ENCODE results near the gene TRABD2B.

Gene TRABD2B

DNA sequence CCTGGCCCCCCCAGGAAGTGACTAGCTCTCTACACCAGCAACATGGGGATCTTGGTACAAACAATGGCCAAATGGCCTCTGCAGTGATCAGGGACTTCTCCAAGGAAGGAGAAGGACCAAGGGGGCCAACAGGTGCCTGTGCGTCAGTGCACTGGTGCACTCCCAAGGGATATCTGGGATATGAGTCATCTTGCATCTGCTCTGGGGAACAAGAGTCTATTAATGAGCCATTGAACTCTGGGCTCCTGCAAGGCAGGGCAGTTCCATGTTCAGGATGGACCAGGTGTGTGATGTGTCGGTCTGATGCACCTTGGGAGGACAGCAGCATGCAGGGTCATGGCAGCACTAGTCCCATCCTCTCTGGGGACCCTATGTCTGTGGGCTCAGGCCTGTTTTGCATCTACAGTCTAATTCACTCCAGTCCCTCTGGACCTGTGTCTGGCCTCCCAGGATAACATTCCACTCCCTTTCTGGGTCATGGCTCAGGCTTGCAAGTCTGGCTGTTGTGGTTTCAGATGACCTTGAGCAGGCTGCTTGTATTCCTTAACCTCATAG, 125.3 kb downstream of the TRABD2B start:
- no peak for DNase-seq

DNA sequence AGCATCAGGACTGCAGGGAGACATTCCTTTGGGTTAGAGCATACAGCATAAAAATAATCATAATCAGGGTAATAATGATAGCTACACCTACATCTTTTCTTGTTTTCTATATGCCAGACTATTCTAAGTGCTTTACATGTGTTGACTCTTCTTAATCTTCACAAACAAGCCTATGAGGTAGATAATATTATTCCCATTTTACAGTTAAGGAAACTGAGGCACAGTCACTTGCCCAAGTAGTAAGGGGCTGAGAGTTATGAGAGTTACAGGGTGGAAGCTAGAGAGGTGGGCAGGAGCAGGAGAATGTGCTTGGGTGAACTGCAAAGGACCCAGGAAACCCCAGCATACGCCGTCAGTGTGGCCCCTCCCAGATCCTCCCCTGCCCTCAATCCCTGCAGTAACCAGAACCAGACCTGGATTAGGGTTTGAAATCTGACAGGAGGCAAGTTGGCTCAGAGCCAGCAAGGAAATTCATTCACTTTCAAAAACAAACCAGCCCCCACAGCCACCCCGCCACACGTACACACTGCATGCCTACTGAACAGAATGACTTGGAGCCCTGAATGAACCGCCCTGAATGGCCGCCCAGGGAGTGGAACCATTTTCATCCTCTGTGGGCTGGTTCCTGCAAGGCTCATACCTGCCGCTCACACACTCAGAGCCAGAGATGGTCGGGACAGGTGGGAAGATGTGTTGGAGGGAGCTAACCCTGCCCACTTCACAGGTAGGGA, 126.1 kb downstream of the TRABD2B start:
- DNase-seq = no peak

DNA sequence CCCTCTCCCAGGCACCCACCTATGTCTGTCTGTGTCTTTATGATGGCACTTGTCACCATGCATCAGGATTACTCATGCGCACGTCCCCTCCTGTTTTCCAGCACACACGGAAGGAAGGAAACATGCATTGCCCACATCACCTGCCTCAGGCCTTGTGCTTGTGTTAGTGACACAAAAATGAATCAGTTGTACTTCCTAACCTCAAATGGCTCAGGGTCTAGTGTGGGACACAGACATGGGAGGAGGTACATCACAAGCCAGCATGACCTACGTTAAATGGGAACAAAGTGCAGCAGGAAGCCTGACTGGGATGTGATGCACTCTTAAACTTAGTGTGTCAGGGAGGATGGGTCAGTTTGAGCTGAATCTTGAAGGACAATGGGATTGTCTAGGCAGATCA, 126.7 kb downstream of the TRABD2B start:
- no peak for DNase-seq

DNA sequence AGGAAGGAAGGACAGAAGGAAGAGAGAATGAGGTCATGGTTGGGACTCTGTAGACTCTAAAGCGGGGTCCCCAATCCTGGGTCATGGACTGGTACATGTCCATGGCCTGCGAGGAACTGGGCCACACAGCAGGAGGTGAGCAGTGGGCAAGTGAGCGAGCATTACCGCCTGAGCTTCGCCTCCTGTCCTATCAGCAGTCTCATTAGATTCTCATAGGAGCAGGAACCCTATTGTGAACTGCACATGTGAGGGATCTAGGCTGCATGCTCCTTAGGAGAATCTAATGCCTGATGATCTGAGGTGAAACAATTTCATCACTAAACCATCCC, 128.9 kb downstream of the TRABD2B start:
- no peak for DNase-seq

DNA sequence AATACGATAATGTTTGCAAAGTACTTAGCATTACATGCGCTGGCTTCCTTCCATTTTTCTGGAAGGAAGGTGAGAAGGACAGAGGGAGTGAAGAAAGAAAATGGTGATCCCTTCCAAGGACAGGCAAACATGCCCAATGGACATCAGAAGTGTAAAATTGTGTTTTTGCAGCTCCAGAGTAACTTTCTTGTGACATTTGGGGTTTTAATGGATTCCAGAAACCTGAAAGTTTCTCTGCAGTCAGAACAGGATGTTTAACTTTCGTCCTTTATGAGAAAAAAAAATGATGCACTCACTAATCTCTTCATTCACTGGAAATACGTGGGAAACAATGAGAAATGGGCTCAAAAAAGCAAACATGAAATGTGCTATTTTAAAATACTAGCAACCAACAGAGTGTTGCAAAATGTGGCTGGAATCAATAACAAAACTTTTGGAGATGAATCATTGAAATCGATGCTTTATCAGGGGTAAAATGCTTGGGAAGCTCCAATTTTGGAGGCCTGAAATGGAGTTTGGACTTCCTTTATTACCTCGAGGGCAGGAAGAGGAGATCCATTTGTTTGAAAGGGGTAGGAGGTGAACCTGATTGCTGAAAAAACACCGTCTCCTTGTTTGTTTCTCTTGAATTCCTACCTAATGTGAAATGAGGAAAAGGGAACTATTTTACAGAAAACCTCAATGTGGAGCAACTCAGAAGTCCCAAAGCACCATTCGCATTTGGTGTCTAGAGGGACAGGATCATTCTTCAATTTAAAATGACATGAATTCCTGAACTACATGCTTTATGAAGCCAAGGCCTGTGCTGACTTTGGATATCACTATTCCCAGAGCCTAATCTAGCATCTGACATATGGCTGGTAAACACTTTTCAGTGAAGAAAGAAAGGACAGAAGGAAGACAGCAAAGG, 129.5 kb downstream of the TRABD2B start:
- DNase-seq = no peak

DNA sequence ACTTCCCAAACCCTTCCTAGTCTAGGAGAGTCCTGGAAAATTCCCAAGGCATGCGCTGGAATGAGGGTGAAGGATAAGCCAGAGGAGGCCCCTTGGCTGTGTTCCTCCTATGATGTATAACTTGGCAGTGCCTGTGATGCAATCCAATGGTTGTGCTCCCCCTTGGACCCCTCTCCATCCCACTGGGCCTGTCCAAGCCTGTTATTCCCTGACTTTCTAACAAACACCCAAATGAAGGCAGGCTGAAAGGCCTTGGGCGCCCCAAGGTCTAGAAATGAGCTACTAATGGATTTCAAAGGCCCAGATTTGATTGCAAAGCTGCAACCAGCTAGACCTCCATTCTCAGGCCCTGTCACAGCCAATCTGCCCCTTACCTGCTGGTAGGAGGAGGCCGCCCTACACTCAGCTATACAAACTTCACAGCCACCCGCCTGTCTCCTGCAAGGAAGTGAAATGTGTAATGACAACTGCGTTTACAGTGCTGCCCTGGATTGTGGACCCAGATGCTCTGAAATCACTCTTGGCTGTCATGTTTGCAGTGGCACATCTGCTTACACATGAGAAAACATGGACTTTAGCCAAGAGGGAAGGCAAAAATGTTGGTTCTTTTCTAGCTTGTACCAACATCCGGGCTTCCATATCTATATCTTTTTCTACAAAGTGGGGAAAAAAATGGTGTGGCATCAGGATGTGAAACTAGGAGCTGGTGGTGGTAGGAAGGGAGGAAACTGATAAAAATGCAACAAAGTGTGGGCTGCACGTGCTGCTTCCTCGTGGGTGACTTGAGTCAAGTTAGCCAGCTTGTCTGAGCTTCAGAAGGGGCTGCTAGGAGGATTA, 130.4 kb downstream of the TRABD2B start:
- DNase-seq = no peak

DNA sequence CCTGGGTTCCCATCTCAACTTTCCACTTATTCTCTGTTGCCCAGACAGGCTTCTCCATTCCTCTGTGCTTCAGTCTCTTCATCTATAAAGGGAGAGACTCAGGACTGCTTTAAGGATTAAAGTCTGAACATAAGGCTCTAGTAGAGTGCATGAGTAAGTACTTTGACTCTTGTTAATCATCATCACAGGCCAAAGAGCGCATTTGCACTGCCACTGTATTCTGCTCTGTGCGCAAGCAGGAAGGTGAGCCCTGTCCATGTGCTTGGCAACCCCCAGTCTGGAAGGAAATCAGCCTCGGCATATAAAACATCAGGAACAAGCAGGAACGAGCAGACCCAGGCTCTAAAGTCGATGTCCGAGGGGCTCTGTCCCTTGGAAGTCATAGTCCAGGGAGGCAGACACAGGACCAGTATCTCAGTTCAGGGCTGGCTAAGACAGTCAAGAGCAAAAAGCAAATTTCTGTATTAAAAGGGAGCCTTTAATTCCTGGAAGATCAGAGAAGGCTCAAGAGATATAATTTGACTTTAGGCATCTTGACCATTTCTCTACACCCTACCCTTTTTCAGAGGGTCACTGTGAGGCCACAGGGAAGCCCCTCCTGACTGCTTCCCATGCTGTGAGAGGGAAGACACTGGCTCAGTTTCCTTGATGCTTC, 131.2 kb downstream of the TRABD2B start:
- no peak for DNase-seq

DNA sequence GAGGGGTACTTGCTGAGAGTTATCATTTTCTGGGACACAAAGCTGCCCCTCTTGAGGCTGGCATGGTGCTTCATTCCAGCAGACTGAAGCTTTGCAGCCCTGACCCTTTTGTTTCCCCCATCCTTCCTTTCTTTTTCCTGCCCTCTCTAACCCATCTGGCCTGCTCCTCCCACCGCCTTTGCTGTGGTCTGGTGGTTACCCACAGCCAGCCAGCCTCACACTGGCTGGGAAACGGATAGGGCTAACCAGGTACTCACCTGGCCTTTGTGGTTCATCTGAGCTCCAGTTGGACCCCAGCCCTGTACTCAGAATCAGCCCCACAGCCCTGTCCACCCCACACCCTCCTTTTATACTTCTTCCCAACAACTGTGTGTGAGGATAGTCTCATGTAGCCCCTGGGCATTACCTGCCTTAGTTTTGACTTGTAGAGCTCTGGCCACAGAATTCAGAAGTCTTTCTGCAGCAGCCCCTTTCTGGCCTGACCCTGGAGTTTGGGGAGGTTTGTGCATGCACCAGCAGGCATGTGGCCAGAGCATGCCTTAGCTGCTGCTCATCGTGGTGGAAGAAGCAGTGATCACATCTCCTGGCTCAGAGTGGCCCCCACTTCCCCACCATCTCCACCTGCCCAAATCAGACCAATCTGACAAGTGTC, 138.0 kb downstream of the TRABD2B start:
- no peak for DNase-seq

DNA sequence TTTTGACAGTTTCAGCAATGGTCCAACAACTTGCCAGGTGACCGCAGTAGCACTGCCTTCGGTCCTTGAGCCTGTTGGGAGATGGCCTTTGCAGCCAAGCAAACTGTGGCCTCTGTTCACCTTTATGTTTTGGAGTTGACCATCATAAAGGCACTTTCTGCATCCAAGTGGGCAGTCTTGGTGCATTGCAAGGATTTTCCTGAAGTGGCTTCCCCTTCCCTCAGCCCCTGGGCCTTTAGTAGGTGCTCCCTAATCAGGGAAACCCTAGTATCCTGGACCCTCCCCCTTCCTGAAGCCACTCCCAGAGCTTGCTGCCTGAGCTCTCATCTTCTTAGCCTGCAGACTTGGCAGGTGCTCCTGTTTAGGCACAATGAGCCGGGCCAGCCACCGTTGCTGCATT, 140.2 kb downstream of the TRABD2B start:
- DNase-seq = no peak

DNA sequence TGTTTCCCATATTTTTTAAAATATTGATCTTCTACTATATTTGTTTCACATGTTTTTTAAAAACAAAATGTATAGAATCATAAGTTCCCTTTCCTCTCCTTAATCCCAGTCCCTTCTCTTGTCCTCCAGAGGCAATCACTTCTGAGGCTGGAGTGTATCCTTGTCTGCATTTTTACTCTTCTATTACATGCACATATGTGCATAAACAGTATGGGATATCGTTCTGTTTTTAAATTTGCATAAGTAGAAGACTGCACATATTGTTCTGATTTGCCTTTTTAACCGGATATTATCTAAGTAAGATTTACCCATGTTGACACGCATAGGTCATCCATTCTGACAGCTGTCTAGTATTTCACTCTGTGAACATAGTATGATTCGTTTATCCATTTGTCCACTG, 142.0 kb downstream of the TRABD2B start:
- DNase-seq = no peak

DNA sequence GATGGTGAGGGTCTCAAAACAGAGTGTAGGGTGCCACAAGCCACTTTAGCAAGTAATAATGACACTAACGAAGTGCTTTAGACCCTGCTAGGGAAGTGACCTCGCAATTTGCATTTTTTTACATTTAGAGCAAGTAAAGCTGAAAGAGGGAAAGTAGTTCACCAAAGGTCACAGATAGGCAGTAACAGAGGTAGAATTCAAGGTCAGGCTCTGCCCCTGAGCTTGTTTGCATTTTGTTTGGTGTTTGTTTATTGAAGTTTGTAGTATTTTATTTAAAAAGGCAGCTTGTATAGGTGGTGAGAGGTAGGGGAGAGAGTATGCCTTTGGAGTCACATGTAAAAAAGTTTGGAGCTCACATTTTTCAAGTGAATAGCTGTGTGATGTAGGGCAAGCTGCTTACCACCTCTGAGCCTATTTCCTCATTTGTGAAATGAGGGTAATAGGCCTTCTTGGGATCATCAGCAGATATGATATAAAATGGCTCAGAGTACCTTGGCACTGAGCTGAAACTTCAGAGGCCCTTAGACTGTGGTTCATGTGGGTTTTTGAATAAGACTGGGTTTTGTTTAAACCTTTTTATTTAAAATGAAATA, 142.5 kb downstream of the TRABD2B start:
- no peak for DNase-seq

DNA sequence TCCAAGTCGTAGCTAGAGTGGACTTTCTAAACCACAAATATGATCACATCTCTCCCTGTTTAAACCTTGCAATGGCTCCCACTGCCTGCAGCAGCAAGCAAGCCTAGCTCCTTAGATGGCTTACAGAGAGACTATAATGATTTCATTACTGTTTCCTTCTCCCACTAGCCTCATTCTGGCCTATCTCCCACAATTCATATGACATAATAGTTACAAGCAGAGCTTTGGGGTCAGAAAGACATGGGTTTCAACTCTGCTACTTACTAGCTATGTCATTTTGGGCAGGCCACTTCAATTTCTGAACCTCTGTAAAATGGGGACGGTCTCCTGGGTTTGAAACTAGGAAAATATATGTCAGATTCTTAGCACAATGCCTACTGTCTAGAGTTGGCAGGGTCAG, 143.3 kb downstream of the TRABD2B start:
- no peak for DNase-seq

DNA sequence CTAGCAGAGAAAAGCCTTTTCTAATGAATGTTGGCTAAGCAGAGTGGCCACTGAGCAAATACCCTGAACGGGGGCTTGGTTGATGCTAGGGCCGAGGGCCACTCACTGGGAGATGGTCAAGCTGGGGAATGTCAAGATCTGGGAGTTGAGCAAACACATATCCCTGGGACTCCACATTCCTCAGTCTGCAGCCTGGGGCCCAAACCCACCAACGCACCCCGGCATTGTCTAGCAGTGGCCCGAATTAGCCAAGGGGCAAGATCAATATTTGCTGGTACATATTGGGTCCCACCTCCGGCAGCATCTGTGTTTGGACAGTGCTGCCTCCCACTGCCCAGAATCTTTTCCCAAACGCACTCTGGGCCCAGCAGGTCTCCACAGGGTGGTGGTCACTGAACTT, 144.1 kb downstream of the TRABD2B start:
- DNase-seq = no peak

DNA sequence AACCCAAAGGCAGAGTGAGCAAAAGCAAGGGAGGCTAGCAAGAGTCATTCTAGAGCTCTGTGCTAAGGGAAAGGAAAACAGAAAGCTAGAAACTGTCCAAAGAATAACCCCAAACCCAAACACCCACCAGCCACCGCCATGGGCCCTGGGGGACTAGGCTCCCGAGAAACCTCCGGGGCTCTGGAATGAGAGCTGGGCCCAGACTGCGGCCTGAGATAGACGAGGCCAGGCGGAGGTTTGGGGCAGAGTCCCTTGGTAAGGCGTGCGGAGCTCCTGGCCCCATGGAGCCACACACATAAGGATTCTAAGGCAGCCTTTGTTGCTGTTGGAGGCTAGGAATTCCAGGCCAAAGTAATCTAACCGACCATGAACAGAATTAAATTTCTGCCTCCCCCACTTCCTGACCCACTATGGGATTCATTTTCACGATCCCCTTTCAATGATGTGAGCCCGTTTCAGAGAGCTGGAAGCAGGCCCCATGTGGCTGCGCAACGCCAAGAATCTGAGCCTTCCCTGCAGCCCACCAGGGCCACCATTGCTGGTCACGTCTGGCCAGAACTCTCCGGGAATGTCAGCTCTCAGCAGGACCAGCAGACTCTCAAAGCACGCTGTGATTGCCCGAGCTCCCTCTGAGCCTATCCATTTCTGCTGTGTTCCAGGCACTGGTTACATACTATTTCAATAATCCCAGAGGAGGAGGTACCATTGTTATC, 145.0 kb downstream of the TRABD2B start:
- no peak for DNase-seq

DNA sequence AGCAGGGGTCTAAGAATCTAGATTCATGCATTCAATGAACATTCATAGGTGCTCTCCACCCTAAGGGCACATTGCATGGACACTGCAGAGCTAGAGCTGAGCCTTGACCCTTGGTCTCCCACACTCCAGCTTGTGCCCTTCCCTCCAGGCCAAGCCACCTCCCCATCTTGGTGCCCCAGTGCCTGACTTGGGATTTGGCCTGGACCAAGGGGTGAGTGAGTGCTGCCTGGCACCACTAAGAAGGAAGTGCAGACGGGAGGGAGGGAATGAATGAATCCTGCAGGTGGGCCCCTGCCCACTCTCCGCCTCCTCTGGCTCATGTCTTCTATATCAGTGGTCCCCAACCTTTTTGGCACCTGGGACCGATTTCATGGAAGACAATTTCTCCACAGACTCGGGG, 146.7 kb downstream of the TRABD2B start:
- no peak for DNase-seq

DNA sequence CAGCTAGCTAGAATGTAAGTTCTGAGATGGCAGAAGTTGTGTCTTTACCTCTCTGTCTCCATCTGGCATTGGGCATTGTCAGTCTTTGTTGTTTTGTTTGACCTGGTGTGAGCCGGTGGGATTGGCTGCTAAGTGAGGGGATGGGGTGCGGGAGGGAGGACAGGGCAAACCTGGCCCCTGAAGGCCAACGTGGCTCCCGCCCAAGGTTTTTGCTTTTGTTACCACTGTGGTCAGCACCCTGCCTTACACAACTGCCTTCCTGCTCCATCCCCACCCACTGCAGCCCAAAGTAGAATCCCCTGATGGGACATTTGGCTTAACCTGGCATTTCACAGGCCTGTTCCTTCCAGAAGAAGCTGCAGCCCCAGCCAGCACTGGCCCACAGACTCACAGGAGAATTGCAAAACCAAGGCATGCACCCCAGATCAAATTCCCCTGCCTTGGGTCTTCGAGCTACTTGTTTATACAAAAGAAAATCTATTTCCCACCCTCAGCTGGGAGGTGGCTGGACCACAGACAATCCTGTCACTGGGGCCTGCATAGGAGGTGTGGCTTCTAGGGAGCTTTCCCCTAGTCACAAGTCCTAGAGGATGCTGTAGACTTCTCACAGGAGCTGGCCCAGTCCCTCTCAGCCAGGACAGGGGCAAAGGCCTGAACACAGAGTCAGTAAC, 147.5 kb downstream of the TRABD2B start:
- no peak for DNase-seq

DNA sequence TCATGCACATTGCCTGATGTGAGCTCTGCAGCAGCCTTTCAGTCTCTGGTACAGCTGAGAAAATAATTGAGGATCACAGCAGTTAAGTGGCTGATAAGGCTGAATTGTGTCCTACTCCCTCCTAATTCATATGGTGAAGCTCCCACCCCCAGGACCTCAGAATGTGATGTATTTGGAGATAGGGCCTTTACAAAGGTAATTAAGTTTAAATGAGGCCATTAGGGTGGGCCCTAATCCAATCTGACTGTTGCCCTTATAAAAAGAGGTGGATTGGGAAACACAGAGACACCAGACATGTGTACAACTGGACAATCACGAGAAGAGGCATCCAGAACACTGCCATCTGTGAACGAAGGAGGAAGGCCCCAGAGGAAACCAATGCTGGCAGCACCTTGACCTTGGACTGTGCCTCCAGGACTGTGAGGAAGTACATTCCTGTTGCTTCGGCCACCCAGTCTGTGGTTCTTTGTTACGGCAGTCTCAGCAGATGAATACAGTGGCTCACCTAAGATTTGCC, 148.1 kb downstream of the TRABD2B start:
- DNase-seq = no peak

DNA sequence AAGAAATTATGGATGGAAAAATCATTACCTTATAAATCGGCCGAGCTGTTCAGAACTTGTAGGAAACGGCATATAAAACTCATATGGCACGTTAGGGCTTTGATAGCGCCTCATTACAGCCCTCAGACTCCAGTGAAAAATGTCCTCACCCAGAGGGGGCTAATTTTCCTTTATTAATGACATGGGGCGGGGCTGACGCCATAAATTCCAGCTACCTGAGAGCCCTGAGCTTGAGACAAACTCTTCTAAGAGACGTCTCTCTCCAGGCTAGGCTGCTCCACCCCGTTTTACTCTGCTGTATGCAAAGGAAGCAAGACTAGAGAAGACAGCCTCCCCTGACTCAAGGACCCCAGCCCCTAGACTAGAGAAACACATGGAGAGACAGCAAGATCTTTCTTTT, 149.4 kb downstream of the TRABD2B start:
- no peak for DNase-seq

DNA sequence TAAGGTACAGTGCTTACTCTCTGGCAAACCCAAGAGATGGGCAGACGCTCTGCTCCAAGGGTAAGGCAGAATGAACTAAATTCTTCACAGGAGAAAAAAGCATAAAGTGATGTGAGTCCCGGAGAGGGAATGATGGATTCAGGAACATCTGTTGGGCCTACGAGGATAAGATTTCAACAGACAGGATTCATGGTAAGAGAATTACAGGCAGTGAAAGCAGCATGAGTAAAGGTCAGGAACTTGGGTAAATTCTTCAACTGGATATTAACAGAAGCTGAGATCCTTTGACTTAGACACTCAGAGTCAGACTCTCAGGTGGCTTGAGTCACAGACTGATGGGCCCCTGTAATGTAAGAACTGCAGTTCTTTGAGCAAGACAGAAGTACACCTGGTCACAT, 152.6 kb downstream of the TRABD2B start:
- no peak for DNase-seq
